ENCODE measurements around the gene DEGS2.
"Not testable (repeated sequence)": the region's sequence is repeated elsewhere in the genome, so short reads cannot be mapped to it uniquely, and the experiment has no call there.

DNA sequence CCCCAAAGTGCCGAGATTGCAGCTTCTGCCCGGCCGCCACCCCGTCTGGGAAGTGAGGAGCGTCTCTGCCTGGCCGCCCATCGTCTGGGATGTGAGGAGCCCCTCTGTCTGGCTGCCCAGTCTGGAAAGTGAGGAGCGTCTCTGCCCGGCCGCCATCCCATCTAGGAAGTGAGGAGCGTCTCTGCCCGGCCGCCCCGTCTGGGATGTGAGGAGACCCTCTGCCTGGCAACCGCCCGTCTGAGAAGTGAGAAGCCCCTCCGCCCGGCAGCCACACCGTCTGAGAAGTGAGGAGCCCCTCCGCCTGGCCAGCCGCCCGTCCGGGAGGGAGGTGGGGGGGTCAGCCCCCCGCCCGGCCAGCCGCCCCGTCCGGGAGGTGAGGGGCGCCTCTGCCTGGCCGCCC is 21.2 kb upstream of the DEGS2 start:
- TF ChIP-seq, protein P1, sequence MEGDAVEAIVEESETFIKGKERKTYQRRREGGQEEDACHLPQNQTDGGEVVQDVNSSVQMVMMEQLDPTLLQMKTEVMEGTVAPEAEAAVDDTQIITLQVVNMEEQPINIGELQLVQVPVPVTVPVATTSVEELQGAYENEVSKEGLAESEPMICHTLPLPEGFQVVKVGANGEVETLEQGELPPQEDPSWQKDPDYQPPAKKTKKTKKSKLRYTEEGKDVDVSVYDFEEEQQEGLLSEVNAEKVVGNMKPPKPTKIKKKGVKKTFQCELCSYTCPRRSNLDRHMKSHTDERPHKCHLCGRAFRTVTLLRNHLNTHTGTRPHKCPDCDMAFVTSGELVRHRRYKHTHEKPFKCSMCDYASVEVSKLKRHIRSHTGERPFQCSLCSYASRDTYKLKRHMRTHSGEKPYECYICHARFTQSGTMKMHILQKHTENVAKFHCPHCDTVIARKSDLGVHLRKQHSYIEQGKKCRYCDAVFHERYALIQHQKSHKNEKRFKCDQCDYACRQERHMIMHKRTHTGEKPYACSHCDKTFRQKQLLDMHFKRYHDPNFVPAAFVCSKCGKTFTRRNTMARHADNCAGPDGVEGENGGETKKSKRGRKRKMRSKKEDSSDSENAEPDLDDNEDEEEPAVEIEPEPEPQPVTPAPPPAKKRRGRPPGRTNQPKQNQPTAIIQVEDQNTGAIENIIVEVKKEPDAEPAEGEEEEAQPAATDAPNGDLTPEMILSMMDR (IDR thresholded peaks at IDR 0.05), result not testable (repeated sequence)
- not testable (repeated sequence) for TF ChIP-seq POLR2A (IDR thresholded peaks at IDR 0.05)
